ENCODE results near the gene COBLL1.
A peak's percentile ranks its signal among the peaks of the same experiment; 100 is the strongest.
"Not testable (repeated sequence)": the region's sequence is repeated elsewhere in the genome, so short reads cannot be mapped to it uniquely, and the experiment has no call there.

COBLL1 gene

DNA sequence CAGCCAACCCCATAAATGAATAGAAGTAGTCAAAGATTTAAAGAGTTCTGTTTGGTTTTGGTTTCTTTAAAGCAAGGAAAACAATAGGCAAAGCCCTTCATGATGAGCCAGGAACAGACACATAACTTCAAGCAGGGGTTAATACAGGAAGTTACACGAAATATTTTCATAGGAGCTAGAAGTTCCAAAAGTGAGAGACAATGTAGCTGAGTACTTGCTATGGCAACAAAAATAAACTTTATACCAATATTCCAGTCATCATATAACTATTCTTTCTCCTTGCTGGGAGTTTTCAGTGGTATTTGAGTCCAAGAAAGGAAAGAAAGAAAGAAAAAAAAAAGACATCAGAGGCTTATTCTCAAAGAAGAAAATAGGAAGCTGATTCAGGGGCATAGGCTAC, 56.2 kb downstream of the COBLL1 start:
- DNase-seq = no peak

DNA sequence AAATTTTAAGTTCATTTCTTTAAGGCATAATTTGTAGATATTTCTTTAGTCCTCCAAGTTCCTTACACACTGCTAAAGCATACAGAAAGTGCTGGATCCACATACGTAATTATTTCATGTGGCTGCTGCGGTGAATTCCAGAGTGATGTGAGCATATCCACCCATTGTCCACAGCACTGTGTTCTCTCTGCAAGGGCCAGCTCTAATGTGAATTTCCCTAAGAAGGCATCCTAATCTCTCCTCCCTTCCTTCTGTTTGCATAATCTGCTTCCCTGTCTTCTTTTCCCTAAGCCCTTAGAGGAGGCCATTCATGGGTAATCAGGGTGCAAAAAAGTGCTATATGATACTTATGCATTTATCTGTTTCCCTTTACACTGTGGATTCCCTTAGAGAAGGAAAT, 57.2 kb downstream of the COBLL1 start:
- no peak for DNase-seq

DNA sequence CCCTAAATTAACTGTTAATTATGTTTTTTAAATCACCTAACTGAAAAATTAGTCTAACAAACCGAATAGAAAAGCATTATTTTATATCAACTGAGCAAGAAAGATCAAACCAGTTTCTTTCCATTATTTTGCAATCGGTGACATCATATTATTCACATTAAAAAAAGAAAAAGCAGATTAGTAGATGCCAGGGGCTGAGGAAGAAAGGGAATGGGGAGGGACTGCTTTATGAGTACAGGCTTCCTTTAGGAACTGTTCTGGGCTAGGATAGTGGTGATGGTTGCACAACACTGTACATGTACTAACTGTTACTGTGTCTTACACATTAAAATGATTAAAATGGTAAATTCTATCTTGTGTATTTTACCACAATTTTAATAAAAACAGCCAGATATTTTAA, 59.3 kb downstream of the COBLL1 start:
- DNase-seq = no peak

DNA sequence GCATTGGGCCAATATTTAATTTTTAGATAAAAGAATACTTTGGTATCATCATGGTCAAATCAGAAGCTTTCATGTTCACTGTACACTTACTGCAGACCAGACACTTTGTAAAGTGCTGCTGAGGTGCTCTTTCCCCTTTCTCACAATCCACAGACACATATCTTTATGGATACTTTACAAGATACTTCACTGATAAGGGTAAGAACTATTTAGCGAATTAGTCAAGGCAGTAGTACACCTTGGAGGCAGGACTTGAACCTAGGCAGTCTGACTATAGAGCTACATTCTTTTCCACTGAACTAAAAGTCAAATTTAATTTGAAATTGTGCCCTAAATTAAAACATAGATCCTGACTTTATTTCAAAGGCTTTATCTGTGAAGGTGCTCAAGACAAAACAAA, 60.2 kb downstream of the COBLL1 start:
- DNase-seq = no peak

DNA sequence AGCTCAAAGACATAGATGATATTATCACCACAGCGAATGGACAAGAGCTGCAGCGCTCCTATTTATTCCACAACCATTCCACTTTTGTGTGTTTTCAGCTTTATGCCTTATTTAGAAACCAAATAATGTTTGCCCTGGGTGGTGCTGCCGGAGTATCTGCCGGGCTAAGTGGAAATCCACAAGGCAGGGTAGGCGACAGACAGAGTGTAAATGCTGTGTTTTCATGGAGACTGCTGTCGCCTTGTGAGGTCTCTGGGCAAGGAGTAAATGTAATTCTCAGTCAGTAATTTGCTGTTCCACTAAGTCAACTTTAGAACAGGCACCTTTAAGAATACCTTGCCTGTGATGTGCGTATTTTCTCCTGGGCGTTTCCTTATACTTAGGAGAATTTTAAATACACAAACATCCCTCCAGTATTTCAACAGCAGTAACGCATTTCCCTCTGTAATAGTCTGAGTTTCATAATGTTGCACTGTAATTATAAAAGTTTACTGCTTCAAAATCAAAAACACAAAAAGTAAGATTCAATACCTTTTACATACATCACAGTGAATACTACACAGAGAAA, 60.9 kb downstream of the COBLL1 start:
- DNase-seq = no peak

DNA sequence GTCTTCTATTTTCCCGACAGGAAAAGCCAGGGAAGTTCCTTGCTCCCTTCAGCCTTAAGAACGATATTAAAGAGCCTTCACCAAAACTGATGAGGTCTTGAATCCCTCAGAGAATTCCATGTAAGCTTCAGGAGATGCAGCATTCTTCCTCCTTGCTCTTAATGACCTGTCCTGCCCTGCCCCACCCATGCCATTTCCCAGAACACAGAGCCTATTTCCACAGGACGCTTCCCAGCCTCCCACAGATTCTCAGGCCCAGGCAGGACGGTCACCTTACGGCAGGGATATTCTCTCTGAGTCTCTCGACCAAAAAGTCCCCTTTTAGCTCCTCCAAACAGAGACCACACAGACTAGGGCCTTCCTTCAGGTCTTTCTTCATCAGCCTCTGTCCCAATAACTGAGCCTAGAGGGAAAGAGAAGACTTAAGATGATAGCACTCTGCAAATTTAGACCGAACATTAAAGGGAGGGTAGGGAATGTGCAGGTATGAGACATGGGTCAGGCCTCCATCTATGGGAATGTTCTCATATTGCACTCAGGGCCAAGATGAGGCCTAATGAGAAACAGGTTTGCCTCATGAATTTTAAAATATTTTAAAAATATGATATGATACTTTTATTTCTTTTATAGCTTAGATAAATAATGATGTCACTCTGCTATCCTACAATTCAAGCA, 62.1 kb downstream of the COBLL1 start:
- DNase-seq = no peak

DNA sequence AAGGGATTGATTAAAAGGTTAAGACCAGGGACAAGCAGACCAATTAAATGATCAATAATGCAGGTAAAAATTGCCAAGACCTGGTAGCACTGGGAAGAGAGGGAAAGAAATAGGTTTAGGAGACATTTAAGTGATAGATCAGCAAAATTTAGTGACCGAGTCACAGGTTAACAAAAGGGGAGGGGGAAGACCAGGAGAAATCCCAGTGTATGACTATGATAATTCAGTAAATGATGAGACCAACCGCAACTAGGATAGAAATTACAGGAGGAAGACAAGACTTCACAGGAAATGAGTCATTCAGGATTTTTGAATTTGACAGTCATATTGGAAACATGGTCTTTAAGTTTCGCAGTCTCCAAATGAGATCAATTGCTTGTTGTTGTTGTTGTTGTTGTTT, 62.9 kb downstream of the COBLL1 start:
- no peak for DNase-seq

DNA sequence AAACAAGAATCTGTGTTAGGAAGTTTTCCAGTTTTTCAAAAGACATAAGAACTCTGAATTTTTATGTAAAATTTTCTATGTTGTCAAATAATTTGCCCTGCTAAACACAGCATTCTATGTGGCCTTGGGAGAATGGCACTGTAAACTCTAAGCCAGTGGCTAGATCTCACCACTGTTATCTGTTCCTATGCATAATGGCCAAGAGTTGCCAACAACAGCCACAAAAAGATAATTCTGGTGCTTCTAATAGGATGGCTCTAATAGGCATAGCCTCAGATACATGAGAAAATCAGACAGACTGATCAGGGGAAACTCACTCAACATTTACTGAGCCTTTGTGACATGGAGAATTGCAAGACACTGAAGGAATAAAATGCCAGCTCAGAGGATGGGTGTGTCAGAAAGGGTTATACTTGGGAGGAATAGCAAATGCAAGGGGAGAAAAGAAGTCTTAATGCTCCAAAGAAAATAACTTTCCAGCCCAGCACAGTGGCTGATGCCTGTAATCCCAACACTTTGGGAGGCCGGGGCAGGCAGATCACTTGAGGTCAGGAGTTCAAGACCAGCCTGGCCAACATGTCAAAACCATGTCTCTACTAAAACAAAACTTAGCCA, 63.7 kb downstream of the COBLL1 start:
- no peak for DNase-seq

DNA sequence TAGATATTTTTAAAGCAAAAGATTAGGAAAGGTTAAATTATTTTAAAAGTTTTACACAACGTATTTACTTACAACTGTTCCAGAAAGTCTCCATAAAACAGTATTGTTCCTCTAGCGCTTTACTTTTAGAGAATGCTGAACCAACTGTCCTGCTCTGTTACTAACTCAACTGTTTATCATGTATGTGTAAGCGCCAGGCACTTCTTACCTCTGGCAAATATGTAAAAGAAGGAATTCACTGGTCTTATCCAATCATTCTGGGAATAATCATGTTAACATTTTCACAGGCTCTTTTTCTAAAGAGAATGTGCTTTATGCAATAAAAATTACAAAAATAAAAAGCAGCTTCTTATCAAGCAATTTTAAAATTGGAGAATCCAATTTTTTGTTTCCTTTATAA, 68.0 kb downstream of the COBLL1 start:
- no peak for DNase-seq

DNA sequence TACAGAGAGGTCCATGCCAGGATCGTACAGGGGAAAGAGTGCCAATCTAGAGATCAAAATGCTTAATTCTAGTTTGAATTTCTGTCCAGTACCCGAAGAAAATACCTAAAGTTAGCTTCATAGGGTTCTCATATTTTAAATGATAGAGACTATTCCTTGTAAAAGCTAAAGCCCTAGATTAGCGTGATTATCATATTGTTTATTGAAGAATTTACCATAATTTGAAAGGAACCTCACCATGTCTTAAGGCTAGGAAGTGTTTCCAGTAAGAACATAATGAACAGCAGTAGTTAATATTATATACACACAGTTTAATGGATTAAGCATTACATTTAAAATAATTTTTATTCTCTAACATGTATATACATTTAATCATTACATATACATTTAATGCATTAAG, 68.5 kb downstream of the COBLL1 start:
- DNase-seq = no peak

DNA sequence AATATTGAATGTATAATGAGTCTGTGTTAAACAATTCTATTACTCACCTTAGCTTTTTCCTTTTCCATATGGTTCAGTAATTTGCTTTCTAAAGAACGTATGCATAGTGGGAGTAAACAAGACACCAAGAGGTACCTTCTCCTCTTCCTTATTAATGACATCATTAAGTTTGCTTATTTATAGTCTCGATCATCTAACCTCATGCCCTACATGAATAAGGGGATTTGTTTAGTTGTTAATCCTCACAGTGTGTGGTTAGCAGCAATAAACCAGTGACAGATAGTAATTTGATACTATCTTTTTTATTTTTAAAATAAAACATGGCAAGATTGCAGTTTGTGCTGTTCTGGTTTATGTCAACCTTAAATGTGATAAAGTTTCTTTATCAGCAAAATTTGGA, 69.7 kb downstream of the COBLL1 start:
- DNase-seq = no peak

DNA sequence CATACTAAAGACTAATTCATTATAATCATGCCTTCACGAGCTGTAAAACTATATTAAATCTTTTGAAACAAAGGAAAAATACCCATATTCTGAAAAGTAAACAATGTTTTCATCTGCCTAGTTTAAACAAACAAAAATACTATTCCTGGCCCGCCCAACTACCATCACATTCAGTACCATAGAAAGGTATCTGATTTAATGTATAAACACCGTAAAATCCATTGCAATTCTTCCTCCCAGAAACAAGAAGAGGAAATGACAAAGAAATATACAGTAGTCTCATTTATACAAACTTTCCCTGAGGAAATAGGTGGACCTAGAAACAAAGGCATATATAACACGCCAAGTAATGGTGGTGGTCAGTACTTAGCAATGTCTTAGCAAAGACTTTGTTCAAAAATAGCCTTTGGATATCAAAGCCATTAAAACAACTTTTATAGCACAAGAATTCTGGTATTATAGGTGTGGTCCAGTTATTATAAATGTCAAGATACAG, 71.2 kb downstream of the COBLL1 start:
- DNase-seq = no peak

DNA sequence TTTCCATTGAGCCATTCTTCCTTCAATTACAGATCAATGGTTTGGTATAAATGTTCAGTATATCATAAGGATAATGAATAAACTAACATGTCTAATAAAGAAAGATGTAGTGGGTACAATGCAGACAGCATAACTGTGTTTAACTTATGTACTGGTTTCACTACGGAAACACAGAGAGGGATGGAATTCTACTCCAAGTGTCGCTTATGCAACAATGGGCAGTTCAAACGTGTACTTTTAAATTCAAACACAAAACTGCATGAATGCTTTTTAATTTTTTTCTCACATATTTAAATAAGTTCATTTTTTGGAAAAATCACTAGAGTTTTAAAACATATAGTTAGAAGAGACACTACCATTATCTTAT, 74.7 kb downstream of the COBLL1 start:
- no peak for DNase-seq

DNA sequence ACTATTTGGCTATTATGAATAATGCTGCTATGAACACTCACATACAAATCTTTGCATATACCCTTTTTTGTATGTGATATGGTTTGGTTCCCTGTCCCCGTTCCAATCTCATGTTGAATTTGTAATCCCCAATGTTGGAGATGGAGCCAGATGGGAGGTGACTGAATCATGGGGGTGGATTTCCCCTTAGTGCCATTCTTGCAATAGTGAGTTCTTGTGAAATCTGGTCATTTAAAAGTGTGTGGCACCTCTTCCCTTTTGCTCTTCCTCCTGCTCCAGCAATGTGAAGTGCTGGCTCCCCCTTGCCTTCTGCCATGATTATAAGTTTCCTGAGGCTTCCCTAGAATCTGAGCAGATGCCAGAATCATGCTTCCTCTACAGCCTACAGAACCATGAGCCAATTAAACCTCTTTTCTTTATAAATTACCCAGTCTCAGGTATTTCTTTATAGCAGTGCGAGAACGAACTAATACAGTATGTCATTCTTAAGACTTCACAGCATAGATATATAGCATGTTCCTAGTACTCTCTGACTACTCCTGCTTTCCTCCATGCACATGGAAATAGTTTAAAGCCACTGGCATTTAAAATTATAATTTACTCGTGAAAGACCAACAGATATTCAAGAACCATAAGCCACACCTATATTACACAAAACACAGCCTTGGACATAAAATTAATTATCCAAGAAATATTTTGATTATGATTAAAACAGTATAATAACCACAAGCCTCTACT, 75.2 kb downstream of the COBLL1 start:
- no peak for DNase-seq

DNA sequence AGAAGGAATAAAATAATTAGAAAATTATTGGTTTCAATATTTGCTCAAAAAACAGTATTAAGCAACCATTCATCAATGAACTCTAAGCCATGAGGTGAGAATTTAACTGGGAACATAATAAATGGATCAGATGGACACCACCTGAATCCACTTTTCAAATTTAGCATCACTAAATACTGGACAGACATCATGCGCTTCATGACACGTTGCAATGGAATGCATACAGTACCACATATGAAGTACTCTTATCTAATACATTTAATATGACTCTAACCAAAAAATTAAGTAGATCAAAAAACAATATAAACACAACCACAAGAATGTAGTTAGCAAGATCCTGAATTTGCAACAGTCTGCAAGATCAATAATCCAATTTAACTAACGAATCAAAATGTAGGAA, 76.6 kb downstream of the COBLL1 start:
- DNase-seq = no peak

DNA sequence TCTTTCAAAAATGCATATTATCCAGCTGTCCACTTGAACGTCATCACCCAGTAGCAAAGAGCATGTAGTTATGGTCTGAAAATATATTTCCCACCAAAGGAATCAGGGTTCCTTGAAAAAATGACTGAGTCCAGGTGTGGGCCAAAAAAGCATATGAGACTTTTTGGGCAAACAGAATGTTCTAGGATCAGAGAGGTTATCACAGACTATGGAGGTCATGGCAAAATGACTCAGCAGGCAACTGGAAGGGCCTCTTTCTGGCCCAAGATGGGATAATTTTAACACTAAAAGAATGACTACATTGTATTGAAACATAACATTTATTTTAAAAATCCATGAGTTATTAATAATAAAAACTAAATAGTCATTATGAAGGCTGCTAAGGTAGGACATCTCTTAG, 77.1 kb downstream of the COBLL1 start:
- DNase-seq = no peak

DNA sequence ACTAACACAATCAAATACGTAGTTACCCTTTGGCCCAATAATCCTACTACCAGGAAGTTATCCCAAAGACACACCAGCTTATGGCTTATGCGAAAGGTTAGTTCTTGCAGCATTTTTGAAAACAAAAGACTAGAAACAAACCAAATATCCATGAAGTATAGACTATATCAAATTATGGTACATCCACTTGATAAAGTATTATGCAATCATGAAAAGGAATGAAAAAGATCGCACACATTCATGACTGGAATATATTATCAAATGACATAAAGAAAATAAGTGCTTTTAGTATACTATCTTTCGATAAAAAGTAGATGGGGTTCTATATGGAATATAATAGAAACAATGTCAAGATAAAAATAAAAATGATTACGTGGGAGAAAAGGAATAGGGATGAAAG, 78.2 kb downstream of the COBLL1 start:
- no peak for DNase-seq

DNA sequence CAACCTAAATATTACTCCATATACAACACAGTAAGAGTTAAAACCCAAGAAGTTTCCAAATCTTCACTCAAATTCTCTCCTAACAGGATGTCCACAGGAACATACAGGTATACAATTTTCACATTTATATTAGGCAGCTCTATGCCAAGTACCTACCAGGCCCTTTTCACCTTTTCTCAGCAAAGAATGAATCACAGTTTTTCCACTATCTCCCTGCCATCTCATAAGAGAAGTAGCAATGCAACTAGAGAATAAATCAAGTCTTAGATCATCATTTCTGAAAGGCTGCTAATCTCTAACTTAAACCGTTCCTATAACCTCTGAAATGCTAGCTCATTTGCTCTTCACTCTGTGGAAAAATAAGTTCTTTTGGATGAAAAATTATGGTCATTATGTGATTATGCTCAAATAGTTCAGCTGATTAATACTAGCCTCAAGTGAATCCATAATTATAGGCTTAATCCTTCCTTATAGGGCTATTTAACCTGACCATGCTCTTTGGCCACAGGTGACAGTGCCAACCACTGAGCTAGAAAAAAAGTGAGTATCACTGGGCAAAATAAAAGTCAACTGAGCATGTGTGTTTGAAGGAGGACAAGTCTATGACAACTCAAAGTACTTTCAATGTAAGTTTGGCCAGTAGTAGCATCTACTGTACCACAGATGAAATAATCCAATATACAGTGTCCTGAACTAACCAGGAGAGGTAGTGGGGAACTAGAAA, 79.7 kb downstream of the COBLL1 start:
- DNase-seq = no peak

DNA sequence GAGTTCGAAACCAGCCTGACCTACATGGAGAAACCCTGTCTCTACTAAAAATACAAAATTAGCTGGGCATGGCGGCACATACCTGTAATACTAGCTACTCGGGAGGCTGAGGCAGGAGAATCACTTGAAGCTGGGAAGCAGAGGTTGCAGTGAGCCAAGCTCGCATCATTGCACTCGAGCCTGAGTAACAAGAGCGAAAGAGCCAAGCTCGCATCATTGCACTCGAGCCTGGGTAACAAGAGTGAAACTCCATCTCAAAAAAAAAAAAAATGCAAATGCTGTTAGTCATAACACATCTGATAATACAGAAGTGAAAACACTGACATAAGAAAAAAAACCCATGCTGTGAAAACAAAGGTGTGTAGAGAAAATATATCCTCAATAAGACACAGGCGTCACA, 80.4 kb downstream of the COBLL1 start:
- DNase-seq = not testable (repeated sequence)

DNA sequence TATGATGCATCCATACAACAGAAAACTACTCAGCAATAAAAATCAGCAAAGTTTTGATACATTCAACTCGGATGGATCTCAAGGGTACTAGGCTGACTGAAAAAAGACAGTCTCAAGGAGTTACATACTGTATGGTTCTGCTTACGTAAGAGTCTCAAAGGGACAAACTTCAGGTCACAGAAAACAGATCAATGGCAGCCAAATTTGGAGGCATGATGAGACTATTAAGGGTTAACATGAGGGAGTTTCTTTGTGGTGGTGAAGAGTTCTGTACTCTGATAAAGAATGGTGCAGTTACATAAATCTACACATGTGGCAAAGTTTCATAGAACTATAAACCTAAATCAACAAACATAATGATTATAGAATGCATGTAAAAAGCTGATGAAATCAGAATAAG, 81.4 kb downstream of the COBLL1 start:
- DNase-seq = no peak

DNA sequence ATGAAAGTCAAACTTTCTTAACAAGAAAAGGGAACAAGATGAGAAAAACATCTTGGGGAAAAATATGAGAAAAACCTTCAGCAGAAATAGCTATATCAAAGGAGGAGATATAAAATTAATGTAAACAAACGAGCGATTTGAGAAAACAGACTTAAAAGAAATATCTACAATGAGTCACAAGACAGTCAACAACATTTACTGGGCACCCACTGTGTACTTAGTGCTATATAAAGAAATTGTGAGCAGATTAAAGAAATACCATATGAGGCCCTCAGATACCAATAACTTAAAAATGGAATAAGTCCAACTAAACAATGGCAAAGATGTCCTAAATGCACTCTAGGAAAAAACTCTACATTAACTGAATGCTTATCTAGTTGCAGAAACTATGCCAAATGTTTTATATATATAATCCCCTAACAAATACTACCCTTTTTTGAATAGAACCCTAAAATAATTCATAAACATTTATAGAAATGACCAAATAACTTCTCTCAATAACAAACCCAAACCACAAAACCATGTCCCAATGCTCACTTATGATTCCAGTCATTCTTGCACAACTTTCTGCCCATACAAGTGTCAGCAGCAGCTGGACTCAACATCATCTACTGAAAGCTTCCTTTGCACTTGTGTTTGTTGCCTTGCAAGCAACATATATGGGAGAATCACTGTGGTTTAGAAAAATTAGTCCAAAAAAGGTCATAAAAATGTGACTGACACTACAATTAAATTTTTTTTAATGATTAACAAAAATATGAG, 83.5 kb downstream of the COBLL1 start:
- DNase-seq = peak; percentile 11

DNA sequence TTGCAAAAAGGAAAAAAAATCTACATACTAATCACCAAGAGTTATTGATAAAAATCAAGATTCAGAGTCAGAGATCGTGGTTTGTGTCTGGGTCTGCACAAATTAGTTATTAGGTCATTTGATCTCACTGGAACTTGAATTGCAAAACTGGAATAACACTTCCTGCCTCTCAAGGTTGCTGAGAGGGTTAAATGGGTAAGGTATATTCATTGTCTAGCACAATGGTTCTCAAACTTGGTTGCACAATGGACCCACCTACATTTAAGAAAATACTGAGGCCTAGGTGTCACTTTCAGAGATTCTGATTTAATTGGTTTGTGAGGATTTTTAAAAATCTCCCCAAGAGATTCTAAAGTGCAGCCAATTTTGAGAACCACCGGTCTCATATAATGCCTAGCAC, 84.8 kb downstream of the COBLL1 start:
- no peak for DNase-seq

DNA sequence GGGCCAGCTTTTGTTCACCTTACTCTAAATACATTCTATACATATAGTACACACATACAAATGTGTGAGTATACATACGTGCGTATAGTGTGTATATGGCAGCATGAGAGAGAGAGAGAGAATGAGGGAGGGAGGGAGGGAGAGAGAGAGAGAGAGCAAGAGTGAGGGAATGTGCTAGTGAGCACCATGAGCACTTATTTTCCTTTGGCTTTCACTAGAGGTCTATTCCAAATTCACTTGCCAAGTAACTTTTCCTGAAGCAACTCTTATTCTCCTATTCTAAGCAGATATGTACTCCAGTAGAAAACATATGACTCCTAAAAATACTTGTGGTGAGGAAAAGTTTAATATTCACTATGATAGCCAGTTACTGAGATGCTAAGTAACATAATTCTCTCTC, 85.7 kb downstream of the COBLL1 start:
- no peak for DNase-seq

Measured in KG1 (cell line).